Posterior cingulate gyrus (tissue), 11 donors: ENCODE results near the gene TNNT1.

Source experiments
- DNase-seq, 10 donors: peaks; one replicate each; pipeline versions ENCODE4 v3.0.0 to v3.0.0-alpha.2; 2020 to 2021; ENCODE audit warnings: mixed read lengths in 3 of 10
- intact Hi-C: fragments of 100-400 bp; cut with DNase I; formaldehyde crosslinking; loops from one replicate; pipeline ENCODE4 v1.15.1; 2023

TNNT1 gene

GRCh38 chr19:55094456-55095259 lies 54.3 kb downstream of the TNNT1 start:
- DNase-seq = peak in 1 of 10 donors; percentile 62
- intact Hi-C loops = no loop called here

- intact Hi-C loops = no loop called here
These were observed 56.3 kb downstream of the TNNT1 start for GRCh38 chr19:55092423-55093318.

GRCh38 chr19:55091955-55092354 lies 57.1 kb downstream of the TNNT1 start:
- intact Hi-C loops = no loop called here
- DNase-seq = peak in 2 of 10 donors; percentile 57 to 64

More at GRCh38 chr19:55092423-55093318, 56.3 kb downstream of the TNNT1 start:
- peak in 2 of 10 donors; percentile 42 to 48 for DNase-seq

GRCh38 chr19:55091126-55091910 lies 57.7 kb downstream of the TNNT1 start:
- intact Hi-C loops = no loop called here
- peak in 3 of 10 donors; percentile 55 to 76 (median 55) for DNase-seq

- intact Hi-C loops = no loop called here
- DNase-seq = peak in 2 of 10 donors; percentile 36 to 77
These were observed 58.4 kb downstream of the TNNT1 start for GRCh38 chr19:55090564-55090963.

- intact Hi-C loops = no loop called here
- peak in 3 of 10 donors; percentile 20 to 54 (median 49) for DNase-seq
These were observed 59.6 kb downstream of the TNNT1 start for GRCh38 chr19:55089342-55089944.

- intact Hi-C loops = loop anchor here (1.0 kb wide), 1 partner anchor 28 kb away; no protein-coding TSS in a partner anchor
- DNase-seq = peak in 9 of 10 donors; percentile 56 to 94 (median 82)
These were observed 60.3 kb downstream of the TNNT1 start for GRCh38 chr19:55088543-55089341.

- peak in 2 of 10 donors; percentile 53 to 74 for DNase-seq
- intact Hi-C loops = loop anchor here (1.0 kb wide), 1 partner anchor 28 kb away; no protein-coding TSS in a partner anchor
These were observed 61.0 kb downstream of the TNNT1 start for GRCh38 chr19:55088021-55088451.

GRCh38 chr19:55087542-55087901 lies 61.5 kb downstream of the TNNT1 start:
- intact Hi-C loops = no loop called here
- peak in 2 of 10 donors; percentile 56 to 70 for DNase-seq

GRCh38 chr19:55086730-55087541 lies 62.1 kb downstream of the TNNT1 start:
- DNase-seq = peak; percentile 69 to 97 (median 80)
- intact Hi-C loops = no loop called here

- DNase-seq = peak in 3 of 10 donors; percentile 64 to 84 (median 80)
- intact Hi-C loops = no loop called here
These were observed 62.9 kb downstream of the TNNT1 start for GRCh38 chr19:55085923-55086715.

GRCh38 chr19:55084416-55084815 lies 64.6 kb downstream of the TNNT1 start:
- intact Hi-C loops = no loop called here
- DNase-seq = peak in 2 of 10 donors; percentile 7 to 23

GRCh38 chr19:55083004-55083850 lies 65.8 kb downstream of the TNNT1 start:
- DNase-seq = peak in 3 of 10 donors; percentile 59 to 61 (median 59)
- intact Hi-C loops = no loop called here
